Diencephalon (tissue), 1 donor: ENCODE data around the gene LBX2. TPM values are rescaled to one million over a fixed set of nuclear protein-coding genes. Genes with fewer than 3 reads are reported as not detected.

ENCODE experiments used
- total RNA-seq: library from RNA; depleted of rRNA; stranded (reverse); fragments of >200 nt; gene quantifications from one replicate; pipeline ENCODE4 v1.2.3, GENCODE V29; 2014

LBX2 gene
- not detected for total RNA-seq

GRCh38 chr2:74499267-74499939 is at the start of gene LBX2:
Gene LBX2 (minus strand): TSS chr2:74499603. CDS start chr2:74499537, 66 bp downstream.

DNA sequence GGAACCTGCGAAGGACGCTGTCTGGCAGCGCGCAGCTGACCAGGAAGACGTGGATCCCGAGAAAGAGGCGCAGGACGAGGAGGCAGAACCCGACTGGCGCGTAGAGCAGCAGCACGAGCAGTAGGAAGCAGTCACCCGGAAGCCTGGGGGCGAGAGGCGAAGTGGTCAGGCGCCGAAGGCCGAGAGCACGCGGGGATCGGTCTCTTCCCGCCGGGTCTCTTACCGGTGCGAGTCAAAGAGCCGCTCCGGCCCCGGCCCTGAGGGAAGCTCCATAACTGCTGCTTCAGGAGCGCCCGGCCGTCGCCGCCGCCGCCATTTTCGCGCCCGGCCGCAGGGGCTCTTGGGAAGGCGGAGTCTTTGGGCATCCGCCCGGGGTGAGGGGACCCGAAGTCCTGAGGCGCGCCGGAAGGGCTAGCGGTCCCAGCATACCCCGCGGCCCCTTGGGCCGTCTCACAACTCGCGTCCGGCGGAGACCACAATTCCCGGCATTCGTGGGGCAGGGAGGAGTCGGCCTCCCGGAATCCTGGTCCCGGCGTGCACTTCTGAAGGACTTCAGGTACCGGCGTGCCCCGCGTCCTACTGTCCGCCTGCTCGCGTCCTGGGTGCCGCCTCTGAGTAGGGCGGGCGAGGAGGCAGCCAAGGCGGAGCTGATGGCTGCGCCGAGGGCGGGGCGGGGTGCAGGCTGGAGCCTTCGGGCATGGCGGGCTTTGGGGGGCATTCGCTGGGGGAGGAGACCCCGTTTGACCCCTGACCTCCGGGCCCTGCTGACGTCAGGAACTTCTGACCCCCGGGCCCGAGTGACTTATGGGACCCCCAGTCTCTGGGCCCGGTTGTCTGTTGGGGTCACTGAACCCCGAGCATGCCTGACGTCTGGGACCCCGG is 30.2 kb upstream of the LBX2 start, which contains the start of the genes AUP1 and HTRA2:
AUP1 (minus strand) TSS at position 350 of the 882 bp plus-strand sequence; CDS start at position 273, 77 bp downstream.
HTRA2 (plus strand) TSS at position 577 of the 882 bp plus-strand sequence; CDS start at position 651, 74 bp downstream.

DNA sequence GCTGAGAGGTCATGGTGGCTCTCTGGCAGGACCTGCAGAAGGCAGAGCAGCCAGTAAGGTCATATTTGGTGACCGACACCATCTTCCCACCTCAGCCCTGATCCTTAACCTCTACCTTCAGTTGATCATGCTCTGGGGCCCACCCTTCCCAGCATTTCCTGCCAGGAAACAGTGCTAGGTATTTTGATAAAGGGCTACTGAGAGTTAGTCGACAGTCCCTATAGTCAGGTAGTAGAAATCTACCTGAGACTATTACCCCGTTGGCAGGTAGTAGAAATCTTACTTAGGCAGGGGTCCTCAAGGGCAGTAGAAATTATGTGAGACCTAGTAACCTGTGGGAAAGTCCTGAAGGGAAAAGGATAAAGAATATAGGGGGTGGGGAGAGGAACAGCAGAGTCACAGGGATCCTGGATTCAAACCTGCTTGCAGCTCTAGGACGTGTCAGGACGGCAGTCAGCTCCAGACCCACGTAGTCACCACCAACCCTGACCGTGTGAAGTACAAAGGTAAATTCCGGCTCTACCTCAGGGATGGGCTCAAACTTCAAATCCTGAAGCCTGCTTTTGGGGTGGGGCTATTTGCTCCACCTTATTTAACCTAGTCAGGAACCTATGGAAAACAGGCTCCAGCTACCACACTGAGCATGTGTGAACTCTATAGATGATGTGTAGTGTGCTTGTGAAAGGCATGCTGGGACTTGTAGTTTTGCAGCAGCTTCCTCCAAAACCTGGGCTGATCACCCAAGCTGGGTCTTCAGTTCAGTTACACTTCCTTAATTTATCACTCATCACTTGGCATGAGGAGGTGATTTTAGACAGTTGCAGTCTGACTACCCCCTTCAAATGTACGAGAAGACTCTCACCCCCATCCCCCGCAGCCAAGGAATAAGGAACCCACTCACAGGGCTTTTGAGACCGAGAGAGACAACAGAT is 26.6 kb upstream of the LBX2 start, which contains the start of gene DQX1:
DQX1 (minus strand) TSS at position 515 of the 932 bp plus-strand sequence; CDS start at position 13, 502 bp downstream.

GRCh38 chr2:74514368-74515270 is 15.2 kb upstream of the LBX2 start, which contains the start of gene TLX2:
Gene TLX2 (plus strand): TSS chr2:74514450. CDS start chr2:74514807, 357 bp downstream.

DNA sequence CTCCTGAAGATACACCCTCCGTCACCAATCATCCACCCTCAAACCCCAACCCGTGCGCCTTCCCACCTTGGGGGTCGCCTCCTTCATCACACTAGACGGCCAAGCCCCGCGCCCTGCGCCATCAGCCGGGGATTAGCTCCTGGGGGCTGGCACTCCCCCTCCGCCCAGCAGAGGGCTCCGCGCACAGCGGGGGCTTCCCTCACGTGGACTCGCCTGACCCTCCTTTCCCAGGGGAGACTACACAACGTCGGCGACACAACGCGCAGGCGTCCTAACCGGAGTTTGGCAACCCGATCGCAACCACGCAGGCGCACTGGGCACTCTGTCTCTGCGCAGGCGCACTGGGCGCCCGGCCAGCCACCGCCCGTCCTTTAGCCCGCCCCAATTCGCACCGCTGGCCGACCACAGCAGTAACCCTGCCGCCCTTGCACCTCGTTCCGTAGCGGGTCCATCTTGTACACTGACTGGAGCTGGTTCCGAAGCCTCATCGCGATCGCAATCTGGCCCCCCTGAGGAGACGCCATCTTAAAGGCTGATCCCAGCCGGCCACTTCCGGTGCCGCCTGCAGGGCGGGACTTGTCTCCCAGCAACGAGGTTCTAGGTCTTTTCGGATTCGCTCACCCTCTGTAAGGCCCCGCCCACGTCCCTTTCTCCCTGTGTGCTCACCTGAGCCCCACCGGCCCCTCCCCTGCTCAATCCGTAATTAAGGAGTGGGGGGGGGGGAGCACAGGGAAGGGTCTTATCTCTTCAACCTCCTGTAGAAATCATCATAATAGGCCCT is 7.9 kb upstream of the LBX2 start, which contains the start of gene PCGF1:
PCGF1 (minus strand) TSS at position 551 of the 781 bp plus-strand sequence; CDS start at position 524, 27 bp downstream.

GRCh38 chr2:74482801-74483674 is 16.4 kb downstream of the LBX2 start, which contains the start of the genes CCDC142 and TTC31:
Gene CCDC142 (minus strand): TSS chr2:74482998. CDS start chr2:74482837, 161 bp downstream.
Gene TTC31 (plus strand): TSS chr2:74483081. CDS start chr2:74483096, 15 bp downstream.

GRCh38 chr2:74472086-74472944 is 27.1 kb downstream of the LBX2 start, which contains the start of gene MRPL53:
Gene MRPL53 (minus strand): TSS chr2:74472680. CDS start chr2:74472660, 20 bp downstream.

DNA sequence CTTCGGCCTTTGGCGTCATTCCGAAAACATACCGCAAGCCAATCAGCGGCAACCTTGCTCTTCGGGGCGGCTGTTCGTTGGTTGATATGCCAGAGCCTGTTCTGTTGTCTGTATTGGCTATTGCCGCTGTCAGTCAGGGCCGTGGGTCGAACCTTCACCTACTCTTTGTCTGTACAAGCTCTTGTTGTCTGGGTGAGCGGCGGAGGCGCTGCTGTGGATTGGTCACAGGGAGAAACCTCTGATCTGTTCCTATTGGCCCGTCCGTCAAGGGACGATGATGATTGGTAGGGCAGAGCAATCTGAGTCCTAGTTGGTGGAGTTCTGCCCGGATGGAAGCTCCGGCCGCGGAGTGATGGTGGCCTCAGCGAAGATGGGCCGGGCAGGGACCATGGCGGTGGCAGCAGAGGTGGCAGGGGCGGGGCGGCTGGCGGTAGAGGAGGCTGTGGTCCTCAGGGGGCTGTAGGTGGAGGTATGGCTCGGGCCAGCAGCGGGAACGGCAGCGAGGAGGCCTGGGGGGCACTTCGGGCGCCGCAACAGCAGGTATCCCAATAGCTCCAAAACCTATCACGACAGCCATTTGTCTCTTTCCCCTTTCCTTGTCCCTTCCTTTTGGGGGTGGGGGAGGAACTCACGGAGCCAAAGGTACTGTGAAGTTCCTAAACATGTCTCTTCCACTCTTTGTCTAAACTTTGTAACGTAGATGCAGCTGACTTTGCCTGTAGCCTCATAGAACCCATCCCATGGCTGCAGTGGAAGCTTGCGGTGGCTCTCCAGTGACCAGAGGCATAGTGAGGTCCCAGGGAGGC is 41.1 kb downstream of the LBX2 start, which contains the start of gene WBP1:
WBP1 (plus strand) TSS at position 307 of the 806 bp plus-strand sequence; CDS start at position 472, 165 bp downstream.

DNA sequence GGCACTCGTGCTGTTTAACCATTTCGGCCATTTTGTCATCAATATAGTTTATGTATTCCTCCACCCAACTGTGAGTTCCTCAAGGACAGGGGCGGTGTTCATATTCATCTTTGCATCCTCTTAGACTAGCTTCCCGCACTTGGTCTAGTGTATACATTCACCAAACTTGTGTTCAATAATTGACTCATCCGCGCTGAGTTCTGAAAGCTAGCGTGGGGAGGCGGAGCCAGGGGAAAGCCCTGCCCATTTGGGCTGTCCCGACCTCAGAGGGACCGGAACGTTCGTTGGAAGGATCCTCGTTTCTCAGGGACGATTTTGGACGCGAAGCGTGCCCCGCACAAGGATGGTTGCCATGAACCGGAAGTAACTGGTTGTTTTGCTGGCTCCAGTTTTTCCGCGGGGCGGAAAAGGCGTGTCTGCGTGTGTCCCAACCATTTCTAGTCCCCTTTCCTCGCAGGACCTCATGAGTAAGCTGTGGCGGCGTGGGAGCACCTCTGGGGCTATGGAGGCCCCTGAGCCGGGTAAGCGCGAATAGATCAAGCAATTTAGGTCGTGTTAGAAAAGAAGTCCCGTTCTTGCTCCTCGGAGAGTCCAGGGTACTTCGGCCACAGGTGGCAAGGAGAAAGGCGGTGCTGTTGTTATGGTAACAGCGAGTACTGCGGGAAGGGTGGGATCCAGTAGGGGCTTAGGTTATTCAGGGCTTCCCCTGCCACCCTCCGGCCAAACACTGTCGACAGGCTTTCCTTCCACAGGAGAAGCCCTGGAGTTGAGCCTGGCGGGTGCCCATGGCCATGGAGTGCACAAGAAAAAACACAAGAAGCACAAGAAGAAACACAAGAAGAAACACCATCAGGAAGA is 44.5 kb downstream of the LBX2 start, which contains the start of gene INO80B:
INO80B (plus strand) TSS at position 434 of the 858 bp plus-strand sequence; CDS start at position 464, 30 bp downstream.

Other genes starting within 250 kb of the LBX2 start
- 3.2 TPM for gene SLC4A5, start 156.2 kb downstream of the LBX2 start, total RNA-seq
- 159 TPM for gene DCTN1, start 119.3 kb downstream of the LBX2 start, total RNA-seq
- 0.92 TPM for gene C2orf81, start 78.0 kb downstream of the LBX2 start, total RNA-seq
- 34.4 TPM for gene WDR54, start 77.9 kb downstream of the LBX2 start, total RNA-seq
- 11.1 TPM for gene RTKN, start 57.7 kb downstream of the LBX2 start, total RNA-seq
- gene INO80B, start 44.5 kb downstream of the LBX2 start, total RNA-seq: 10.1 TPM
- 26.5 TPM for gene WBP1, start 41.2 kb downstream of the LBX2 start, total RNA-seq
- gene MOGS, start 34.2 kb downstream of the LBX2 start, total RNA-seq: 23.1 TPM
- 15.0 TPM for gene MRPL53, start 26.9 kb downstream of the LBX2 start, total RNA-seq
- 31.1 TPM for gene CCDC142, start 16.6 kb downstream of the LBX2 start, total RNA-seq
- gene TTC31, start 16.5 kb downstream of the LBX2 start, total RNA-seq: 11.8 TPM
- 9.5 TPM for gene PCGF1, start 8.1 kb upstream of the LBX2 start, total RNA-seq
- not detected for gene TLX2, start 14.8 kb upstream of the LBX2 start, total RNA-seq
- not detected for gene DQX1, start 26.6 kb upstream of the LBX2 start, total RNA-seq
- gene AUP1, start 30.1 kb upstream of the LBX2 start, total RNA-seq: 48.2 TPM
- 46.1 TPM for gene HTRA2, start 30.3 kb upstream of the LBX2 start, total RNA-seq
- gene LOXL3, start 54.3 kb upstream of the LBX2 start, total RNA-seq: 6.7 TPM
- 5.3 TPM for gene DOK1, start 55.1 kb upstream of the LBX2 start, total RNA-seq
- gene M1AP, start 148.7 kb upstream of the LBX2 start, total RNA-seq: 2.3 TPM
- gene SEMA4F, start 154.6 kb upstream of the LBX2 start, total RNA-seq: 21.0 TPM